ENCODE data around the gene INSRR.

Gene INSRR

DNA sequence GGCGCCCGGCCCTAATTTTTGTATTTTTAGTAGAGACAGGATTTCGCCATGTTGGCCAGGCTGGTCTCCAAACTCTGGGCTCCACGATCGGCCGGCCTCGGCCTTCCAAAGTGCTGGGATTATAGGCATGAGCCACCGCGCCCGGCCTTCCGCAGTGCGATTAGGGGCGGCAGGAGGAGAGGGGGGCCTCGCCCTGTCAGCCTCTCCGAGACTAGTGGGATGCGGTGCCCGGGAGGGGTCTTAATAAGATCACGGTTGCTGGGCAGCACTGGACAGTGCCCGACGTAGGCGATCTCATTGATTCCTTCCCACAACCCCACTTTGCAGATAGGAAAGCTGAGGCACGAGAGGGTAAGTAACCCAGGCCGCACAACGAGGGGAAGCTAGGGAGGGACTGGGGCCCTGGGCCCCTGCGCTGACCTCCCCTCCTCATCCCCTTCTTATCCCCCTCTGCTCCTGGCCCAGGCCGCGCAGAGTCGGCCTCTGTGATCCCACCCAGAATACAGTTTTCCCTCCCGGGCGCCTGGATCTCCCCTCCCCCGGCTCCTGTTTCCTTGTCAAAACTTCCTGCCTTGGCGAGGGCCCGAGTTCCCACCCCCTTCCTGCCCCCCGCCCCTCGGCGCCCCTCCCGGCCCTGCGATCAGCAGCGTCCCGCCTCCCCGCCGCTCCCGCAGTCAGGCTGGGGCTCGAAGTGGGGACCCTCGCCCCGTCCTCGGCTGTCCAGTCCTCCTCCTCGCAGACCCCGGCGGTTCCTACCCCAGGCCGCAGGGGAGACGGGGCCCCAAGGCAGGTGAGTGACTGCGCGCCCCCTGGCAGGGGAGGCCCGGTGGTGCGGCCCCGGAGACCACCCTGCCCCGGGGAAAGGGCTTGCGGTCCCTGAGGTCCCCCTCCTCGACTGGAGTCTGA lies 34.4 kb upstream of the INSRR start, which contains the start of gene PEAR1:
PEAR1 (plus strand) TSS at position 671 of the 906 bp plus-strand sequence. CDS start 10,209 bp downstream, outside the sequence.
- DNase-seq: no peak

DNA sequence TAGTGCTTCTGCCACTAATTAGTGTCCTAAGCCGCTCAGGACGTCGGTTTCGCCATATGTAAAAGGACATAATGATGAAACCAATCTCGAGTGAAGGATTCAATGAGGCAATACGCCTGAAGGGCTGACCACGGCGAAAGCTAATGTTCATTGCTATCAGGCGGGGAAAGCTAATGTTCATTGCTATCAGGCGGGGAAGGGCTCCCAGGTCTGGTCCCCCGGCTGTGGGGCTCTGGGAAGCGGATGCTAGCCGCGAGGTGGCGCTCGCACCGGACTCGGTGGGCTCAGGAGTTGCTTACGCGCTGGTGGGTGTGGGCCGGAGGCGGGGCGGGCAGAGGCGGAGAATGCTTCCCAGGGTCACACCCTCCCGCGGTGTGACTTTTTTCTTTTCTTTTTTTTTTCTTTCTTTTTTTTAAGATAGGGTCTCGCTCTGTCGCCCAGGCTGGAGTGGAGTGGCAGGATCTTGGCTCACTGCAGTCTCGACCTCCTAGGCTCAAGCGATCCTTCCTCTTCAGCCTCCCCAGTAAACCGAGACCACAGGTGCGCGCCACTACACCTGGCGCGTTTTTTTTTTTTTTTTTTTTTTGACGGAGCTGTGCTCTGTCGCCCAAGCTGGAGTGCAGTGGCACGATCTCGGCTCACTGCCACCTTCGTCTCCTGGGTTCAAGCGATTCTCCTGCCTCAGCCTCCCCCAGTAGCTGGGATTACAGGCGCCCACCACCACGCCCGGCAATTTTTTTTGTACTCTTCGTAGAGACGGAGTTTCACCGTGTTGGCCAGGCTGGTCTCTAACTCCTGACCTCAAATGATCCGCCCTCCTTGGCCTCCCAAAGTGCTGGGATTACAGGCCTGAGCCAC lies 33.5 kb upstream of the INSRR start:
- DNase-seq: peak; percentile 92

DNA sequence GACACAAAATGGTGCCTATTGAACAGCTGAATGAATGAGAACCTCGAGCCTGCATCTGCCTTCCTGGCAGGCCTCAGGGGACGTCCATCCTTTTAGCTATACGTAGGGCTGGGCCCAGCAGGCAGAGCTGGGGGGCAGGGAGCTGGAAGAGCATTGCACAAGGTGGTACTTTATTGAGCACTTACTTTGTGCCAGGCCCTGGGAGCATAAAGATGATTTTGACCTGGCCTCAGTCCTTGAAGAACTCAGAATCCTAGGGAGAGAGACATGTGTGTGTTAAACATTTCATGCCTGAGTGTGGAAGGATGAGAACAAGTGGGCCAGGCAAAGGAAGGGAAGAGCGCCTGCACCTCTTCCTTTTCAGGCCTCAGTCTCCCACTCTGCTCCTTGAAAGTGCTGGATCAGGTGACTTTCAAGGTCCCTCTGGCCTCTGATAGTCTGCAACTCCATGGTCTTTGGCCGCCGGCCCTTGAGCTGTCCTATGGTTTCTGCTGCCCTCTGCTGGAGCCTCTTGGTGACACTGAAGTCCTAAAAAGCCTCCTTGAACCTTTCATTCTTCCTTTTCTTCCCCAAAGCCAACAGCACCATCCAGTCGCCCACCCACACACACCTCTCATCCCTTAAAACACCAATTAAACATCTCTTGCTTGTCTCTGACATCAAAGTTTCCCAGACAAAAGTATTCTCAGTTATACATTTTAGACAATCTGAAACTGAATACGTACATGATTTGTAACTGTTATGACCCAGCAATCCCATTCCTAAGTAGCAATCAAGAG lies 31.1 kb upstream of the INSRR start:
- DNase-seq: peak; percentile 83

DNA sequence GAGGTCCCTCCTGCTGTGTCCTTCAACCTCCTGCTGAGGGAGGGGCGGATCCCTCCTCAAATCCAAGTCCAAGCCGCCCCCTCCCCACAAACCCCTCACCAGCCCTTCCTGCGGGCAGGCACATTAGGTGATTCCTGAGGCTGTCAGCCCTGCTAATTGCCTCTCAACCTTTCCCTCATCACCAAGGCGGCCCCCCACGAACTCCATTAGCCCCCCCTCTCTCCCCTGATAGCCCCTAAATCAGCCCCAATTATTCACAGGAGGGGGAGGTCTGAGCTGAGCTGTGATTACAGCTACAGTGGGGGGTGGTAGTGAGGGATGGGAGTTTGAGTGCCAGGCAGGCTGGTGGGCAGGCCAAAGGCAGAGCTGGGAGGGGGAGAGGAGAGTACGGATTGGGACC lies 28.8 kb upstream of the INSRR start:
- no peak for DNase-seq

DNA sequence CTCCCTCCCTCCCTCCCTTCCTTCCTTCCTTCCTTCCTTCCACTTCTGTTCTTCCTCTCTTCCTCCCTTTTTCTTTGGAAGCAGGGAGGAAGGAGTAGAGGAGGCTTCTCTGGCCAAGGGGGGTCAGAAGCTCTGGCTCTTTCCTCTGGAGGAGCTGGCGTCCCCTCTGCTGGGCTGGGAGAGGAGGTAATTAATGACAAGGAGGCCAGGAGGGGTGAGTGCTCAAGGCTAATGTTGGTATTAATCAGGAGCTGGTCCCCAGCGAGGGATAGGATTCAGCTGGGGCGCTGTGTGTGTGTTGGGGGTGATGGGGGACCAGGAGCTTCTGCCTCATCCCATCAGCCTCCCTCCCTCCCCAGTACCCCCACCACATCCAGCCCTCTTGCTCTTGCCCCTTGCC lies 28.4 kb upstream of the INSRR start:
- DNase-seq: no peak

DNA sequence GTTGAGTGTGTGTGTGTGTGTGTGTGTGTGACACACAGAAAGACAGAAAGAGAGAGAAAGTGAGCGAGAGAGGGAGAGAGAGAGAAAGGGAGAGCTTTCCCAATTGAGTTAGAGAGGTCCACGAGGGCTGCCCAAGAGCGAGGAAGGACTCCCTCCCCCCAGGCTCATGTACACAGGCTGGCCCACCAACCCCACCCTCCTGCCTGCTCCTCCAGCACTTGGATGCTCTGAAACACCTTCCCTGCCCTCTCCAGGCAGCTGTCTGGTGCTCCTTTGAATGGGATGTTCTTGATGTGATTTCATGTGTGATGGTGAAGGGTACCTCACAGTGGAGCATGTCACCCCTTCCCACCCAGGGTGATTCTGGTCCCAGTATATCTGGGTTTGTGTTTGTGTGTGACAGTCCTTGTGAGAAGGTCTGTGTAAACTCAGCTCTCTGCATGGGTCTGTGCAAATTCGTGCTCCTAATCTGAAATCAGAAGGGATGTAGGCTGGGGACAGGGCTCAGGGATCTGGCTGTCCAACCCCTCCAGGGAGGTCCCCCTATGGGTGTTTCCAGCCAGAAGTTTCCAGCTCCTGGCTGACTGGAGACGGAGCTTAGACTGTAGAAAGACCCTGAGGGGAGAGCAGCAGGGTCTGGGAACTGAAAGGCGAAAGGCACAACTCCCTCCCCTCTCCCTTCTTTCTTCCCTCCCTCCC lies 27.8 kb upstream of the INSRR start:
- no peak for DNase-seq

DNA sequence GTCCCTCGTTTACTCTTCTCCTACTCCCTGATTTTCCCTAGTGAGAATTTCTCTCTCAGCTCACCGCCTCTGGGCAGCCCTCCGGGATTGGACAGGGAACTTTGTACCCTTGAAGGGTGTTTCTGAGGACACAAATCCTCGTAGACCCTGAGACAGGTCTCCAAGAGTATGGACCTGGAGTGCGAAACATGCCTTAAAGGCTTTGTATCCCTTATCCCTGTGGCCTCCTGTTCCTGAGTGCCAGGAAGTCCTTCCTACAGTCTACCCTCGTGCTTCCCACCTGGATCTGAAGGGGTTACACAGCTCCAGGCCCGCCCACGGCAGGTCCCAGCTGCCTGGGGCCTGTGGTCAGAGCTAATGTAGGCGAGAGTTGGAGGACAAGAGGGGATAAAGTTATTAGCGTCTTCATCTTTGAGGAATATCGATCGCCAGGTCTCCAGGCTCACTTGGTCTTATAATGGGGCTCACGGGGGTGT lies 27.0 kb upstream of the INSRR start:
- no peak for DNase-seq

DNA sequence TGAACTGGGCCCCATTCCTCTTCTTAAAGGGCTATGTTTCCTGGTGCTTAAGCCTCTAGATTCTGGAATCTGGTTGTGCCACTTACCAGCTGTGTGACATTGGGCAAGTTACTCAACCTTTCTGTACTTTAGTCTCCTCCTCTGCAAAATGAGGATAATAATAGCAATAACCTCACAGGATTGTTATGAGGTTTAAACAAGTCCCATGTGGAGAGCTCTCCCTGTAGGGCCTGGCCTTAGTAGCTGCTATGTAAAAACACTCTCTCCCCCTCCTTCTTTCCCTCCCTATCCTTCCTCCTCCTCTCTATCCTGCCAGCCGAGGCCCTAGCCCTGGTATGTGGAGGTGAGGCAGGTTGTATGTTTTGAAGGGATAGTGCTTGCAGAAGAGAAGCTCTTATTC lies 26.4 kb upstream of the INSRR start:
- no peak for DNase-seq

DNA sequence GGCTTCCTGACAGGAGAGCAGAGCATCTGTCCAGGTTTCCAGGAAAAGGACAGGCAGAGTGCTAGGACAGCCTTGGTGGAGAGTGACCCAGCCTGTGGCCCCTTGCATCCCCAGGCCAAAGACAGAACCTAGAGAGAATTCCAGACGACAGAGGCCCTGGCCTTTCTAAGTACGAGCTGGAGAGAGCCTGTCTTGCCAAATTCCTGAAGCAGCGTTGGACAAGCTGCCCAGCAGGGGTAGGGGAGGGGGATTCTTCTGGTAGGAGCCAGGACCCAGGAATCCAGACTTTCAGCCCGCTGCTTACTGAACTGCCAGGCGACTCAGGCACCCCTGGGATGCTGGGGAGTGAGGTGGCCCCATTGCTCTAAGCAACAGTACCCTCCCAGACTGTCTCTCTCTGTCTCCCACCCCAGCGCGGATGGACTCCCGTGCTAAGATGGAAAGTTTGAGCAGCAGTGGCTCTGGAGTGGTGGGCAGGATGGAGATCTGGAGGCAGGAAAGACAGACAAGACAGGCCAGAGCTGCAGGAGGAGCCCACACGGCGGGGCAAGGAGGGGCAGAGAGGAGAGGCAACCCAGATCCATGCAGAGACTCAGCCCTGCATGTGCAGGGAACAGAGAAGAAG lies 25.8 kb upstream of the INSRR start:
- no peak for DNase-seq

DNA sequence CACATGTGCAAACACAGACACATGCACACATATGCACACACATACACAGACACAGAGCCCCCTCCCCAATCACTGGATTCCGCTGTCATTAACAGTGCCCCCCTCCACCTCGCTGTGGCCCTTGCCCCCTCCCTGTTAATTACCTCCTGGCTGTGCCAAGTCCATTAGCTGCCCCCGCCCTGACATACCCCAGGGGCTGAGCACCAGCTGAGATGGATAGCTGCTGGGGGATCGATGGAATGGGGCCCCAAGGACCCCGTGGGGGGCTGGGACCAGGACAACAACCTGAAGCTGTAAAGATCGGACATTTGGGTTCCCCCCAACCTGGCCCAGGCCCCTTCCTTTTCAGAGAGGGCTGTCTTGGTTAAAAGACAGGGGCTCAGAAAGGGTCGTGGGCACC lies 25.0 kb upstream of the INSRR start:
- DNase-seq: no peak

DNA sequence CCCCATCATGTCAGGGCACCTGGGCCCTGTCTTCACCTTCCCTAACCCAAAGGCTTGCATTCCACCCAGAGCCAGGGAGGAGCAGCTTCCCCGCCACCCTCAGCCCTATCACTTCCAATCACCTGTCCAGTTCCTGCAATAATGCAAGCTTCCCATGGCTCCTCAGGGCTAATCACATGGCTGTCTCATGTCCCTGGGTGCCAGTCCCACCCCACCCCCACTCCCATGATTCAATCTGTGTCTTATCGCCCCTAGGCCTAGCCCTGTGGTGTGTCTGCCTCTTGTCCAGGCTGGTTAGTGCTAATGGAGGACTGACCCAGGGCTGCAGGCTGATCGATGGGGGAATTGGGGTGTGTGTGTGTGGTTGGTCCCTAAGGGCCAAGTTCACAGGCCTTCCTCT lies 23.6 kb upstream of the INSRR start:
- peak; percentile 35 for DNase-seq

DNA sequence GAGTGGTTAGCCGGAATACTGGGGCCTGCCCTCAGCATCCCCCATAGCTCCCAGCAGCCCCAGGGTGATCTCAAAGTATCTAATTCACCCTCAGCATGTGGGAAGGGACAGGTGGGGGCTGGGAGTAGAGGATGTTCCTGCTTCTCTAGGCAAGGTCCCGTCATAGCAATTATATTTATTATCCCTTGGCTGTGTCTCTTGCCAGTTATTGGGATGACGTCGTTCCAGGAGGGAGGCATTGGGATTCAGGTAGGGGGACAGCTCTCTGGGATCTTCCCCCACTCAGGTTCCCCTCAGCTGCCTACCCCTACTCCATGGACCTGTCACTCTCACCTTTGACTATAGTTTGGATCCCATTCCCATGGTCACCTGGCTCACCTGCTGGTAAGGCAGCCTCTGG lies 22.7 kb upstream of the INSRR start:
- no peak for DNase-seq

DNA sequence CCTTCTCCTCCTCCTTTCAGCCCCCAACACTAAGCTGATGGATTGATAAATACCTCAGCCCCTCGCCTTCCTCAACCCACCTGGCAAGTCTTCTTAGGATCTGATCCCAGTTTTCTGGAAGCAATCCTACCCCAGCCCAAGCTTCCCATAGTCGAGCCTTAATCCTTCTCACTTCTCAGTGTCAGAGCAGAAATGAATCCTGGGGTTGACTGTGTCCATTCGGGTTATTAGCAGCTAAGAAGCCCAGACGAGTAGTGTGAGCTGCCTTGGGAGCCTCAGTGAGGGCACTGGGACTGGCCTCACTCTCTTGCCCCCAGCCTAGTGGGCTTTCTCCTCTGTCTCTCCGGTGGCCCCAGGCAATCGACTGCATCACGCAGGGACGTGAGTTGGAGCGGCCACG lies 22.2 kb upstream of the INSRR start:
- DNase-seq: no peak

DNA sequence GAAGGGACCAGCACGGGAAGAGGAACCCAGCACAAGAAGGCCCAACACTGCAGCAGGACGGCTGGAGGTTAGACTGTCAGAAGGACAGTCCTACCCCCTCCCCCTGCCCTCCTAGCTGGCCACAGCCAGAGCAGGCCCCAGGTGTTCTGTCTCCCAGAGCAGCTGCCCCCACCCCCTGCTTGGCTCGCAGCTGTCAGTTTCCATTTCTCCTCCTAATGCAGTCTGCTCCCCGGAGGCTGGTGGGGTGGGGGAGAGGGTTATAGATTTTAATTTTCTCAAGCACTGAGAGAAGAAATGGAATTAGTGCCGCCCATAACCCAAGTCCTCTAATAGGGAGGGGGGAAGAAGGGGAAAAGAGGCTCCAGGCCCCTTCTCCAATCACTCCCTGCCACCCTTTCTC lies 21.6 kb upstream of the INSRR start:
- no peak for DNase-seq

DNA sequence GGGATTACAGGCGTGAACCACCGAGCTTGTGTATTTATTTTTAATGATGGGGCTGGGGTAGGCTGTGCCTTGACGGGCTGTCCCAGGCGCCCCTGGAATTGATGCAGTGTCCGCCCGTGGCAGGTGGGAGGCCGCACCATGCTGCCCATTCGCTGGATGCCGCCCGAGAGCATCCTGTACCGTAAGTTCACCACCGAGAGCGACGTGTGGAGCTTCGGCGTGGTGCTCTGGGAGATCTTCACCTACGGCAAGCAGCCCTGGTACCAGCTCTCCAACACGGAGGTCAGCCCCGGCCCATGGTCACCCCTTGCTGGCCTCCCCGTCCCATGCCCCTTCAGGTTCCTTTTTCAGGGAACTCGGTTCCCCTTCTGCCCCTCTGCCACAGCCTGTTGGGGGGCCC lies 21.0 kb upstream of the INSRR start:
- DNase-seq: no peak

DNA sequence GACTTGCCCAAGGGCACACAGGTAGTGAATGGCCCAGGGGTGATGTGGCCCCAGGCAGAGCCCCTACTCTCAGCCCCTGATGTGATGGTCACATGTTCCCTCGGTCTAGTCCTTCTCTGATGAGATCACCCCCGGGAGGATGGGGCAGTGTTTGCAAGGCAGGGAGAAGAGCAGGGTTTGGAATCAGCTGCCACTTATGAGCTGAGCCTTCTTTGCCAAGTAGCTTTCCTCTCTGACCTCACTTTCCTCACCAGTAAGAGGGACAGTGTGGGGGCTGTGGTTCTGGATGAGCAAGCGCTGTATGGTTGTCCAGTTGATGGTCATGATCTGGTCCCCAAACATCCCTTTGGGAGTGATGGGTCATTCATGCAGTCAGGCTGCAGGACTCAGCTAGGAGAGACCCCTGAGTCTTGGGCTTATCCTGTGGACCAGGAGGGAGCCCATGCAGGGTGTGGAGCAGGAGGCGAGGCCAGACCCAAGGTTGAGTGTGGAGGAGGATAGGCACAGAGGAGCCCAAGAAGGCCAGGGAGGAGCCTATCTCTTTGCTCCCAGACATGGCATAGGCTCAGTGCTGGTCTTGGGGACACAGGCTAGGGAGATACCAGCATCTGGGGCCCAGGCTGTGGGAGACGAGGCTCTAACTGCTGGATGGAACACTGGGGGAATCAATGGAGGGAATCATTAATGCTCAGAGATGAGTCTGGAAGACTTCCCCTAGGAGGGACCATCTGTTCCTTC lies 18.7 kb upstream of the INSRR start:
- no peak for DNase-seq

DNA sequence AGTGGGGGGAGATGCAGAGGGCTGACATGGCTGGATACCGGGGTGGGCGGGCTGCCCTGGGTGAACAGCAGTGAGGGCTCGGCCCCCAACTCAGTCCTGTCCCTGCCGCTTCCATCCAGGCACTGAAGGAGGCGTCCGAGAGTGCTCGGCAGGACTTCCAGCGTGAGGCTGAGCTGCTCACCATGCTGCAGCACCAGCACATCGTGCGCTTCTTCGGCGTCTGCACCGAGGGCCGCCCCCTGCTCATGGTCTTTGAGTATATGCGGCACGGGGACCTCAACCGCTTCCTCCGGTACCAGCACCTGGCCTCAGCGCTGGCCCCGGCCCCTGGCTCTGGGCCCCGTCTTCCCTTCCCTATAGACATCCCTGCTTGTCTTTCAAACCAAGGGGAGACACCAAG lies 17.4 kb upstream of the INSRR start:
- DNase-seq: peak; percentile 67

DNA sequence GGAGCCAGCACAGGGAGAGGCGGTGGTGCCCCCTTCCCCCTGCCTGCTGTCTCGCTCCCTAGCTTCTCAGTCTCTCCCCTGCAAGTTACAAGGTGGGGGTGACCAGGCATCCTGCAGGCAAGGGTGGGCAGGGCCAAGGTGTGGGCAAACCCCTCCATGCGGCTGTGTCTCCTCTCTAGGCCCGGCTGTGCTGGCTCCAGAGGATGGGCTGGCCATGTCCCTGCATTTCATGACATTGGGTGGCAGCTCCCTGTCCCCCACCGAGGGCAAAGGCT lies 16.4 kb upstream of the INSRR start:
- no peak for DNase-seq

DNA sequence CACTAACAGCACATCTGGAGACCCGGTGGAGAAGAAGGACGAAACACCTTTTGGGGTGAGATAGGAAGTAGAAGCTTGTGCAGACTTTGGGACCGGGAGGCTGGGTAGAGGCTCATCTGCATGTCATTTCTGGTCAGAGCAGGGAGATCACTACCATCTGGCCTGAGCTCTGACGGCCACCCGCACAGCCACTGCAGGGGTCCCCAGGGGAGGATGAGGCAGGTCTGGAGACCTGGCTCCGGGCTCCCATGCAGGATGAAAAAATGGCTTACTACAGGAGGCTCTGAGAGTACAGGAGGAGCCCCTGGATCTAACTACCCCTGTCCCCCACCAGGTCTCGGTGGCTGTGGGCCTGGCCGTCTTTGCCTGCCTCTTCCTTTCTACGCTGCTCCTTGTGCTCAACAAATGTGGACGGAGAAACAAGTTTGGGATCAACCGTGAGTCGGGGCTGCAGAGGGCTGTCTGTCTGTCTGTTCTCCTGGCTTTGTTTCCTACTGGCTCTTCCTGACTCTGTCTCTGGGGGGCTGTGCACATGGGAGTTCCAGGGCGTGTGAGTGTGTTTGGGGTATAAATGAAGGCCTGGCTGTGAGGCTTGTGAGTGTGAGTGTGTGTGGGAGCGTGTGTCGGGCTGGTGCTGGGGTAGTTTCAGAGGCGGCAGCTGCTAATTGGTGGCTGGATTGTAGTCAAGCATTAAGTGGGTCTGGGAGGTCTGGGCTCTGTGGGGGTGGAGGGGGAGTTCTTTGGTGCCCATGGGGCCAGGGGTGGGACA lies 15.8 kb upstream of the INSRR start:
- DNase-seq: peak; percentile 58

DNA sequence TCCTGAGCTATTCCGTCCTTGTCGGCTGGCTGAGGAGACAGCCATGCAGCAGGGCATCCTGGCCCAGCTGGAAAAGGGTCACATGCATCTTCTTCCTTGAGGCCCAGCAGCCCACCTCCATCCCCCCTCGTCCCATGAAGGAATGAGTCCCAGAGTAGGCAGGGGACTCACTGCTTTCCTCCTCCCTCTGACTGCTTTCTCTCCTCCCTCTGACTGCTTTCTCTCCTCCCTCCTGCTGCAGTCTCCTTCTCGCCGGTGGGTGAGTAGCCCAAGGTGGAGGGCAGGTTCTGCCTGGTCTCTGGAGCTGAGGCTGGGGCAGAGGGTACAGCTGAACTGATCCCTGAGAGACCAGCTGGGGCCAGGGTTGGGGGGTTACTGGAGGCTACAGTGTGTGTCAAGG lies 15.2 kb upstream of the INSRR start:
- no peak for DNase-seq

DNA sequence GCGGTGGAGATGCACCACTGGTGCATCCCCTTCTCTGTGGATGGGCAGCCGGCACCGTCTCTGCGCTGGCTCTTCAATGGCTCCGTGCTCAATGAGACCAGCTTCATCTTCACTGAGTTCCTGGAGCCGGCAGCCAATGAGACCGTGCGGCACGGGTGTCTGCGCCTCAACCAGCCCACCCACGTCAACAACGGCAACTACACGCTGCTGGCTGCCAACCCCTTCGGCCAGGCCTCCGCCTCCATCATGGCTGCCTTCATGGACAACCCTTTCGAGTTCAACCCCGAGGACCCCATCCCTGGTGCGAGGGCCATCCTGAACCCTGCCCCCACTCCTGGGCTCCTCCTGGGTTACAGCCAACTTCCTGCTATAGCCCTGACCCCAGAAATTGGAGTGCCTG lies 14.7 kb upstream of the INSRR start:
- DNase-seq: no peak

Data from retina (tissue), 1 donor.